GM20431 (cell line): ENCODE results near the gene KDM6A.
"Not testable (repeated sequence)": the region's sequence is repeated elsewhere in the genome, so short reads cannot be mapped to it uniquely, and the experiment has no call there.

Experiments used
- in situ Hi-C: fragments of 300-500 bp; cut with MseI, MboI; formaldehyde crosslinking; loops from one replicate; pipeline ENCODE4 v1.15.0; 2020; ENCODE audit warnings: low sequenced_read_pairs; ENCODE audit not compliant: unreplicated experiment

Gene KDM6A

DNA sequence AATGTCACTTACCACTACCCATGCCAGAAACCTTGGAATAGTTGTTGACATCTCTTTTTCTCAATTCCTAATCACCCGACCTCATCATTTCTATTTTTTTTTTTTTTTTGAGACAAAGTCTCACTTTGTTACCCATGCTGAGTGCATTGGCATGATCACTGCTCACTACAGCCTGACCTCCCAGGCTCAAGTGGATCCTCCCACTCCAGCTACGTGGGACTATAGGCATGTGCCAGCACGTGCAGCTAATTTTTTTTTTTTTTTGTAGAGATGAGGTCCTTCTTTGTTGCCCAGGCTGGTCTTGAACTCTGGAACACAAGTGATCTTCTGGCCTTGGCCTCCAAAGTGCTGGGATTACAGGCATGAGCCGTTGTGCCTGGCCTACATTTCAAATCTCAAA, 12.0 kb downstream of the KDM6A start:
- in situ Hi-C loops = no loop called here

DNA sequence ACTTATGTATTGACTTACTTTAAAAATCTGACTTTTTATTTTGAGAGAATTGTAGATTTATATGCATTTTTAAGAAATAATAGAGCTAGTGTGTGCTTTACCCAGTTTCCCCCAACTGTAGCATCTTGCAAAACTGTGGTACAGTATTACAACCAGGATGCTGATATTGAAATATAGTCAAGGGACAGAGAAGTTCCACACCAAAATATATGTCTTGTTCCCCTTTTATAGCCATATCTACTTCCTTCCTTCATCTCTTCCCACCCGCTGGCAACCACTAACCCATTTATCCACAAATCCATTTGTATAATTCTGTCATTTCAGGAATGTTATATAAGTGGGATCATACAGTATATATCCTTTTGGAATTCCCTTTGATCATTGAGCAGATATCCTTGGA, 16.8 kb downstream of the KDM6A start:
- in situ Hi-C loops = no loop called here

DNA sequence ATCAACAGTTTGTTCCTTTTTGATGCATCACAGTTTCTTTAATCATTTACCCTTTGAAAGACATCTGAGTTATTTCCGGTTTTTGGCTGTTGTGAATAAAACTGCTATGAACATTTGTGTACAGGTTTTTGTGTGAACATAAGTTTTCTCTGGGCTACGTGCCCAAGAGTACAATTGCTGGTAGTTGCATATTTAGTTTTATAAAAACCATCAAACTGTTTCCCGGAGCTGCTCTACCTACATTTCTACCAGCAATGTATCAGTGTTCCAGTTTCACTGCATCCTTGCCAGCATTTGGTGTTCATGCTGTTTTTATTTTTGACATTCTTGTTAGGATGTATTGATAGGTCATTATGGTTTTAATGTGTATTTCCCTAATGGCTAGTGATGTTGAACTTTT, 17.3 kb downstream of the KDM6A start:
- in situ Hi-C loops = no loop called here

DNA sequence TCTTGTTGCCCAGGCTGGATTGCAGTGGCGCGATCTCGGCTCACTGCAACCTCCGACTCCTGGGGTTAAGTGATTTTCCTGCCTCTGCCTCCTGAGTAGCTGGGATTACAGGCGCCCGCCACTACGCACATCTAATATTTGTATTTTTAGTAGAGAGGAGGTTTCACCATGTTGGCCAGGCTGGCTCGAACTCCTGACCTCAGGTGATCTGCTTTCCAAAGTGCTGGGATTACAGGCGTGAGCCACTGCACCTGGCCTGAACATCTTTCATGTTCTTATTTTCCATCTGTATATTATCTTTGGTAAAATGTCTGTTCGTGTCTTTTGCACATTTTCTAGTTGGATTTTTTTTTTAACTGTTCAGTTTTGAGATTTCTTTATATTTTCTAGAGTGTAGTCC, 17.7 kb downstream of the KDM6A start:
- in situ Hi-C loops = not testable (repeated sequence)

DNA sequence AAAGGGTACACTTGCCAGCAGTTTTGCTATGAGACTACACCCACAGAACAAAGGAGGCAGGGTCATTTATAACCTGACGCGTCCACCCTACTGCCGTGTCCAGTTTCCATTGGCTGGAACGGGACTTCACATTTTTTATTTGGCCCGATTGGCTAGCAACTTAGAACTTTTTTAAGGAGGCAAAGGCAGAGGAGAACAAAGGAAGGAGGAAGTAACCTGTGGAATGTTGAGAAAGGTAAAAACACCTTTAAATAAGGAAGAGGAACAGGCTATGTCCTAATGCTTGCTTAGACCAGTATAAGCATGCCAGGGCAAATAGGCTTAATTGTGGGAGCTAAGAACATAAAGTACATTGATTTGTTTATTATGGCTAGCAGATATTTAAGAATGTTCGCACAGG, 18.7 kb downstream of the KDM6A start:
- in situ Hi-C loops = no loop called here

DNA sequence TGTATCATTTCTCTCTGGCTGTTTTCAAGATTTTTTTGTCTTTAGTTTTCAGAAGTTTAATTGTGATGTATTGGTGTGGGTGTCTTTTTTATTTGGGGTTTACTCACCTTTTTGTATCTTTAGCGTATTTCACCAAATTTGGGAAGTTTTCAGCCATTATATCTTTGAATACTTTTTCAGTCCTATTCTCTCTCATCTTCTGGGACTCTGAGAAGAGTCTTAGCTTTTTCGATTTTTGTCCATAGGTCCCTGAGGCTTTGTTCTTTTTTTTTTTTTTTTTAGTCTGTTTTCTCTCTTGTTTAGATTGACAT, 23.8 kb downstream of the KDM6A start:
- in situ Hi-C loops = no loop called here

DNA sequence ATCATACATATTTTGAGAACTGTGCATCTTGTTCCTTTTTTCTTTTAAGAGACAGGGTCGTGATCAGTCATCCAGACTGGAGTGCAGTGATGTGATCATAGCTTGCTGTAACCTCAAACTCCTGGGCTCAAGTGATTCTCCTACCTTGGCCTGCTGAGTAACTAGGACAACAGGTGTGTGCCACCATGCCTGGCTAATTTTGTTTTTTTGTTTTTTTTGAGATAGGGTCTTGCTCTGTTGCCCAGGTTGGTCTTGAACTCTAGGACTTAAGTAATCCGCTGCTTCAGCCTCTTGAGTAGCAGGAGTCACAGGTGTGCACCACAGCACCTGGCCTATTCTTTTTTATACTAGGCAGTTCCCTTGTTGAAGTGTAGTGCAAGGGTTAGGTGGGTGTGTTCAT, 24.6 kb downstream of the KDM6A start:
- in situ Hi-C loops = no loop called here

DNA sequence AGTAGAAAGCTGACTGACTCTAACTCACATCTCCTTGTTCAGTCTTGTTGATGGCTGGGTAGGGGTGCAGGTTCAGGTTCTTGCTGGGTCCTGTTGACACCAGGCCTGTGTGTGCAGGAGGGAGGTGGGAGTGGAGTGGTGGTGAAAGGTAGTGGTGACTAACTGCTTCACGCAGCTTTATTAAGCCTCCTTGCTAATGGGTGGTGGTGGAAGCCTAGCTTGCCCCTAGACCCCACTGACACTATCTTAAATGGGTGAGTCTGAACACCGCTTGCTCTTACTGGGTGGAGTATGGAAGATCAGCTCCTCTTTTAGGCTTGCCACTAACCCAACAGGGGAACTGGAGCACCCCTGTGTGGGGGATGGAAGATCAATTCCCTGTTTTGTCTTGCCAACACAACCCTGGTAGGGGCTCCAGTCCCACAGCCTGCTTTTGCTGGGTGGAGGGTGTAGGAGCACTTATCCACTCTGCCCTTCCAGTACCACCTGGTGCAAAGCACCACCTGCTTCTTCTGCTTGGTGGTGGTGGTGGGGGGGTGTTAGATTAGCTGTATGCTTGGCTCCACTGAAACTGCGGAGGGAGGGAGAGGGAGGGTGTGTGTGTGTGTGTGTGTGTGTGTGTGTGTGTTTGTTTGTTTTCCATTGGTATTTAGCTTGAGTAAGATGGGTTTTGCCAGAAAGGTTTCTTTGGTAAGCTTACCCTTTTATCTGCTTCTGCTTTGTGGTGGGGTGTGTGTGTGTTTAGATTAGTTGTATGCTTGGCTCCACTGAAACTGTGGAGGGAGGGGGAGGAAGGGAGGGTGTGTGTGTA, 25.6 kb downstream of the KDM6A start:
- in situ Hi-C loops = no loop called here

DNA sequence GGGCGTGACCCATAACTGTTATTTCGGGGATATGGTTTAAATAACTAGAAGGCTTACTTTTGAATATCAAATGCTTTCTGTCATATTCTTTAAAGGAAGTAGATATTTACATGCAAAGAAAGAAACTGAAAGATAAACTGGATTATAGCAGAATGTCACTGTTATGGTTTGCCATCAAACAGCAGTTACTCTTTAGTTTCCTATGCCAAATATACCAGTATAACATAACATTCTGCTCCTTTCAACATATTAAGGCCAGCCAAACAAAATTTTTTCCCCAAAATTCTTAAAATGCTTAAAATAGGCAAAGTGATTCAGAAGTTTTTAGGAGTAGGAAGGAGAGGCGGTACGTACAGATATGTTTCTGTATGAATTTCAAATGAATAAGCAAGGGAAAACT, 27.0 kb downstream of the KDM6A start:
- in situ Hi-C loops = no loop called here

DNA sequence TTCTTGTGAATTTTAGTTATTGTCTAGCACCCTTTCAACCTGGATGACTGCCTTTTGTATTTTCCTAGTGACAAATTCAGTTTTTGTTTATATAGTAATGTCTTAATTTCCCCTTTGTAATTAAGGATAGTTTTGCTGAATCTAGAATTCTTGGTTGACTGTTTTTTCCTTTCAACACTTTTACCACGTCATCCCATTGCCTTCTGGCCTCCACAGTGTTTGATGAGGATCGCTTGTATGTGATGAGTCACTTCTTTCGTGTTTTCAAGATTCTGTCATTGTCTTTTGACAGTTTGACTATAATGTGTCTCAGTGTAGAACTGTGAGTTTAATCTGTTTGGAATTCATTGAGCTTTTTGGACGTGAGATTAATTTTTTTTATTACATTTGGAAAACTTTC, 30.1 kb downstream of the KDM6A start:
- in situ Hi-C loops = no loop called here

DNA sequence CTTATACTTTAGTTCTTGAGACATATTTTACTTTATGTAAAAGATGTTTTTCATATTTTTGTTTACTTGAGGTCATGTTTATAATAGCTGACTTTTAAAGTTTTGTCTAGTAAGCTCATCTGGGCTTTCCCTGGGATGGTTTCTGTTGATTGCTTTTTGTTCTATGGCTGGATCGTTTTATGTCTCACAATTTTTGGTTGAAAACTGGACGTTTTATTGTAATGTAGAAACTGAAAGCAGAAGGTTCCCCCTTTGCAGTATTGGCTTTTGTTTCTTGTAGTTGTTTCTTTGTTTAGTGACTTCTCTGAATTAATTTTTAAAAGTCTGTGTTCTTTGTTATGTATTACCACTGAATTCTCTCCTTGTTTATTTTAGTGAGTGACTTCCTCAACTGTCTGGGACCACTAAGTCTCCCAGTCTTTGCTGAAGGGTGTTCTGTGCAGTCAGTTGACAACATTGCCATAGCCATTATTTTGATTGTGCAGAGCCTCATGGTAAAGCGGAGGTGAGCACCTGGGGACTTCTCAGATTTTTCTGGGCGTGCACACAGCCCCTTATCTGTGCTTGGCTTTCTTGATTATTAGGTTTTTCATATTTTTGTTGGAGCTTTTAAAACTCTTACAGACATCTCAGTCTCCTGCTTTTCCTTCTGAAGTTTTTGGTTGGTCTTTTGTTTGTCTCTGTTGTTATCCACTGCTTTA, 31.0 kb downstream of the KDM6A start:
- in situ Hi-C loops = no loop called here

DNA sequence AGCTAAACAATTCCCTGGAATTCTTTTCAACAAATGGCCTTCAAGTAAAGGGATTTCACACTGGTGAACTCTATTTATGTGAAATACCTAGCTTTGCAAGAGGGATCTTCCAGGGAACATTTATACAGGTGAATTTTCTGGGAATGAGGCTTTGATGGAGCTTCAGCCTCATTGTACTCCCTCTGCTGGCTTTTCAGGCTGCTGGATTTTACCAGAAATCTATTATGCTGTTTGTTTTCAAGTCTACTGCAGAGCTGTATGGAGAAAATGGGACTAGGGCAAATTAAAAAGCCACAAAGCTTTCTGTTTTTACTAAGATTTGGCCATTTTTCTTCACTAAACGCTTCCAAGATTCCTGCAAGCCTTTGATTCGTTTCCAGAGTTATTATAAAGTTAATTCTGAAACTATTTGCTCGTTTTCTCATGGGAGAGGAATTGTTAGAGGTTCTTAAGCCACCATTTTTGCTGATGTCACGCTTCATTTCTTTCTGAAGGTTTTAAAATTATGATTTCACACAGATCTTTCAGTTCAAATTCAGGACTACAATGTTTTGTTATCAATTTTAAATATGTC, 31.6 kb downstream of the KDM6A start:
- in situ Hi-C loops = no loop called here

DNA sequence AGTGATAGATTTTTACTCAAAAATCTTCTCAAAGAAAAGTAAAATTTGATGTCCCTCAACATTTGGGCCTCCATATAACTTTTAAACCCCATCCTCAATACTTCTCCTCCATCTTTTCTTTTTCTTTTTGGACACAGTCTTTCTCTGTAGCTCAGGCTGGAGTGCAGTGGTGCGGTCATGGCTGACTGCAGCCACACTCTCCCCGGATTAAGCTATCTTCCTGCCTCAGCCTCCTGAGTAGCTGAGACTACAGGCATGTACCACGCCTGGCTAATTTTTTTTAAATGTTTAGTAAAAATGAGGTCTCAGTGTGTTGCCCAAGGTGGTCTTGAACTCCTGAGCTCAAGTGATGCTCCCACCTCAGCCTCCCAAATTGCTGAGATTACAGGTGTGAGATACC, 33.1 kb downstream of the KDM6A start:
- in situ Hi-C loops = no loop called here

DNA sequence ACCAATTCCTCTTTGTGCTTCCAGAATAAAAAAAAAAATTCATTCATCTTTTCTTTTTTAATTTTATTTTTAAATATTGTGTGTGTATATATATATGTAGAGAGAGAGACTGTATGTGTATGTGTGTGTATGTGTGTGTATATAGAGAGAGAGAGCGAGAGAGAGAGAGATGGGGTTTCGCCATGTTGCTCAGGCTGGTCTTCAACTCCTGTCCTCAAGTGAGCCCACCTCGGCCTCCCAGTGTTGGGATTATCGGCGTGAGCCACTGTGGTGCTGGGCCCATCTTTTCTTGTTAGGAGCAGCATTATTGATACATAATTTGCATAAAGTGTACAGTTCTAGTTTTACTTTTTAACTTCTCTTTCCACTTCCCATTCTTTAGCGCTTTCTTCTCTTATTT, 33.6 kb downstream of the KDM6A start:
- in situ Hi-C loops = no loop called here

DNA sequence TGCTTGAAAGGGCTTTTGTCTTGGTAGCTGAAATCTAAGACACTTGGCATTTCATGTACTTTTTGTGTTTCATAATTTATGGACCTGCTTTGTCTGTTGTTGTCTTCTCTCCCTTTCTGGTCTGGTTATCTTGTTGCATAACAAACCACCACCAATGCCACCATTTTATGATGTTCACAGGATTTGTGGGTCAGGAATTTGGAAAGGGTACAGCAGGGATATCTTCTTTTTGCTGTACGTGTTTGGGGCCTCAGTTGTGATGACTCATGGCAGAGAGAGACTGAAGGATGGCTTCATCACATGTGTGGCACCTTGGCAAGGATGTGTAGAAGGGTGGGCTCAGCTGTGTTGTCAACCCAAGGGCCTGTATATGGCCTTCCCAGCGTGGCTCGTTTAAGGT, 35.2 kb downstream of the KDM6A start:
- in situ Hi-C loops = no loop called here

DNA sequence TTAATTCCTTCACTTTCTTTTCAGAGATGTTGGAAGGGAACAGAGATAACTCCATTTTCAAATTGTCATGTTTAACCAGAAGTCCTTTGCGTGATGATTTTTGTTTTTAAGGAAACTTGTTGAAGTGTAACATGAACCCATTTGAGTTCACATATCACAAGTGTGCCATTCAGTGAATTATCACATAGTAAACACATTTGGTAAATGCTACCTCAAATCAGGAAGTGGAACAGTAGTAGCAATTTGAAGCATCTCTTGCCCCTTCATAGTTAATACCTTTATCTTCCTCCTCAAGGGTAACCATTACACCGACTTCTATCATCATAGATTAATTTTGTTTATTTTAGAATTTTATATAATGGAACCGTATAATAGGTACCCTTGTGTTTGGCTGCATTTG, 35.8 kb downstream of the KDM6A start:
- in situ Hi-C loops = no loop called here

DNA sequence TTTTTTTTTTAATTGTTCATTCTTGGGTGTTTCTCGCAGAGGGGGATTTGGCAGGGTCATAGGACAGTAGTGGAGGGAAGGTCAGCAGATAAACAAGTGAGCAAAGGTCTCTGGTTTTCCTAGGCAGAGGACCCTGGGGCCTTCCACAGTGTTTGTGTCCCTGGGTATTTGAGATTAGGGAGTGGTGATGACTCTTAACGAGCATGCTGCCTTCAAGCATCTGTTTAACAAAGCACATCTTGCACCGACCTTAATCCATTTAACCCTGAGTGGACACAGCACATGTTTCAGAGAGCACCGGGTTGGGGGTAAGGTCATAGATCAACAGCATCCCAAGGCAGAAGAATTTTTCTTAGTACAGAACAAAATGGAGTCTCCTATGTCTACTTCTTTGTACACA, 37.5 kb downstream of the KDM6A start:
- in situ Hi-C loops = not testable (repeated sequence)

DNA sequence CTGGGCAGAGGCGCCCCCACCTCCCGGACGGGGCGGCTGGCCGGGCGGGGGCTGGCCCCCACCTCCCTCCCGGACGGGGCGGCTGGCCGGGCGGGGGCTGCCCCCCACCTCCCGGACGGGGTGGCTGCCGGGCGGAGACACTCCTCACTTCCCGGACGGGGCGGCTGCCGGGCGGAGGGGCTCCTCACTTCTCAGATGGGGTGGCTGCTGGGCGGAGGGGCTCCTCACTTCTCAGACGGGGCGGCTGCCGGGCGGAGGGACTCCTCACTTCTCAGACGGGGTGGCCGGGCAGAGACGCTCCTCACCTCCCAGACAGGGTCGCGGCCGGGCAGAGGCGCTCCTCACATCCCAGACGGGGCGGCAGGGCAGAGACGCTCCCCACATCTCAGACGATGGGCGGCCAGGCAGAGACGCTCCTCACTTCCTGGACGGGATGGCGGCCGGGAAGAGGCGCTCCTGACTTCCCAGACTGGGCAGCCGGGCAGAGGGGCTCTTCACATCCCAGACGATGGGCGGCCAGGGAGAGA, 38.1 kb downstream of the KDM6A start:
- in situ Hi-C loops = not testable (repeated sequence)

DNA sequence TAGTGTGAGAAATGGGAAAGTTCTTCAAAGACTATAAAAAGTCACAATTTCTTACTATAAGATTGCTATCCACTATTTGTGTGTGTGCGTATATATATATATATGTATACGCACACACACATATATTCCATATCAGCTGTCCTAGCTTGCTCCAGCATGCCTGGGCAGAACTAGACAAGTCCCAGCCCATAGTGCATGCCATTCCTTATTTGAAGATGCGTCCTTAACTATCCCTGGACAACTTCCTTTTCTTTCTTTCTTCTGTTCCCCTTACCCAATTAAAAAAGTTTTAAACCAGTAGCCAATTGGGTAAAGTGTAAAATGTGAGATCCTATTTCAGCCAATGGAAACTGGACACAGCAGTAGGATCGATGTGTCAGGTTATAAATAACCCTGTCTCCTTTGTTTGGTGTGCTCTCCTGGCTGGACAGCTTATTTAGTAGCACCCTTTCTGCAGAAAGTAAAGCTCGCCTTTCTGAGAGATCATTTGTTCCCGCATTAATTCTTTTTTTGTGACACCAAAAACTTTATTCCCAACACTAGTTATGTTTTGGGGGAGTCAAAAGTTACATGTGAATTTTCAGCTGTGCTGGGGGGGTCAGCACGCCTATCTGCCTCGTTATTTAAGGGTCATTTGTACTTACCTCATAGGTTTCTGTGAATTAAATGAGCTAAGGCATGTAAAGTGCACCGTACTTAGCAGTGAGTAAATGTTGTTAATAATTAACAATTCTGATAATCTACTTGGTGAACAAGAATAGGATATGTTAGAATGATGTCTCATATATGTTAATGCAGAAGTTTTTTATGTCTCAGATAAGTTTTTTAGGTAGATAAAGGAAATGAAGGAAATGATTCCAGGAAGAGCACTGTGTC, 40.9 kb downstream of the KDM6A start:
- in situ Hi-C loops = no loop called here

DNA sequence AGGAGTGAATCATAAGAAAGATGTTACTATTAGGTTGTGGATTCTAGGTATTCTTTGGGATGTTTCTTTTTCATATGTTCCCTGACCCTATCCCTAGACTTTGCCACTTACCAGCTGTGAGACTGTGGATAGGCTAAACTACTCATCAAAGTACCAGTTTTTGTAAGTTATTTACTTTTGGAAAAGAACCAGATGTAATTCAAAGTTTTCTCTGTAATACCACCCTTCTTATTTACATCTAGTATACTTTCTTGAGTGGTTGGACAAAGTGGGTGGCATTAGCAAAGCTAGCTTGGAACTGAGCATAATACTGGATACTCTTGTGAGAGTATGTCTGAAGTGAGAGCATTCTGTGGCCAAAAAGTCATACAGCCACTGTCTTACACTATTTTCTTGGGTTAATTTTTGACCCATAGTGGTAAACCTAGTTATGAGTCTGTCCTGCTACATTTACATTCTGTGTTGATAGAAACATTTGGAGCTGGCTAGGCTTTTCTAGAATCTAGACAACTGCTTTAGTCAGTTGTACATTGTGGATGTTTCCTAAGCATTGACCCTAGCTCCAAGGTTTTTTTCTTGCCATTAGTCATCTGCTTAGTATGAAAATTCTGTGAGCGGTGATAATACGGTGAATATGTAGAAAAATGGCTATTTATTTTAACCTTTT, 41.7 kb downstream of the KDM6A start:
- in situ Hi-C loops = no loop called here
